B cell (primary cell): ENCODE data around the gene TTC34.

ENCODE experiments used
- CTCF ChIP-seq: fragments of 200-600 bp; IDR thresholded peaks from one replicate; pipeline ENCODE4 v1.8.0; 2022; ENCODE audit warnings: antibody characterized with exemption, mild to moderate bottlenecking
- EZH2 ChIP-seq: IDR thresholded peaks from 2 replicates; pipeline ENCODE4 v1.6.1; 2012; ENCODE audit warnings: borderline replicate concordance, low read depth, mild to moderate bottlenecking, moderate library complexity, low read length; ENCODE audit not compliant: insufficient read depth, poor library complexity, severe bottlenecking

GRCh38 chr1:2832506-2833453 lies 31.3 kb upstream of the TTC34 start:
- no peak for TF ChIP-seq CTCF
- TF ChIP-seq EZH2 = no peak
